ENCODE data around the gene GAP43.

Gene GAP43

GRCh38 chr3:115768661-115769060, 145.4 kb downstream of the GAP43 start:
- DNase-seq: no peak
